Caco-2 (cell line): ENCODE results near the gene KCTD6. TPM values are rescaled to one million over a fixed set of nuclear protein-coding genes. Genes with fewer than 3 reads are reported as not detected.

Source experiments
- BruUV-seq: library from RNA; stranded (reverse); fragments of 400-500 nt; replicated peaks from 2 replicates; lab custom pipeline; 2021; lab: Mats Ljungman, UMichigan
- CTCF ChIA-PET: fragments of 300-600 bp; sonication (Branson Sonifier 250); formaldehyde crosslinking; loops from one replicate; lab custom pipeline; 2022; ENCODE audit warnings: antibody characterized with exemption; lab: Charles Lee
- POLR2A ChIA-PET: fragments of 300-600 bp; sonication (Branson Sonifier 250); formaldehyde crosslinking; loops from one replicate; lab custom pipeline; 2022; ENCODE audit warnings: antibody characterized with exemption; lab: Charles Lee
- DNase-seq, 2 experiments: peaks; one replicate each; pipeline versions ENCODE4 v3.0.0 to v3.0.0-alpha.2; 2020 to 2022
- H3K27me3 ChIP-seq: replicated peaks from 2 replicates; pipeline ENCODE4 v1.6.0; 2011; ENCODE audit warnings: low read length; ENCODE audit not compliant: control insufficient read depth, insufficient read depth
- H3K36me3 ChIP-seq: 2 replicates; pipeline ENCODE4 v1.5.1; 2011; ENCODE audit warnings: low read length; ENCODE audit not compliant: control insufficient read depth, insufficient read depth
- H3K4me1 ChIP-seq: fragments of 250-450 bp; sonication (Bioruptor Pico); 2 replicates; pipeline ENCODE4 v1.5.1; 2020; ENCODE audit warnings: mild to moderate bottlenecking
- H3K4me3 ChIP-seq: 2 replicates; pipeline ENCODE4 v1.5.1; 2011; ENCODE audit warnings: low read depth, mild to moderate bottlenecking, control low read depth, low read length
- H3K9me3 ChIP-seq: fragments of 250-450 bp; sonication (Bioruptor Pico); 2 replicates; pipeline ENCODE4 v1.5.1; 2020; ENCODE audit warnings: mild to moderate bottlenecking, moderate library complexity
- H3K27ac Mint-ChIP-seq: one replicate; pipeline ENCODE4 v1.8.0; 2022; ENCODE audit warnings: mixed read lengths; ENCODE audit not compliant: unreplicated experiment
- H3K27me3 Mint-ChIP-seq: one replicate; pipeline ENCODE4 v1.8.0; 2022; ENCODE audit warnings: mixed read lengths; ENCODE audit not compliant: insufficient read depth, unreplicated experiment
- H3K36me3 Mint-ChIP-seq: one replicate; pipeline ENCODE4 v1.8.0; 2022; ENCODE audit warnings: mild to moderate bottlenecking, mixed read lengths; ENCODE audit not compliant: insufficient read depth, unreplicated experiment
- H3K4me1 Mint-ChIP-seq: one replicate; pipeline ENCODE4 v1.8.0; 2022; ENCODE audit warnings: low read depth, mixed read lengths; ENCODE audit not compliant: unreplicated experiment
- H3K4me3 Mint-ChIP-seq: one replicate; pipeline ENCODE4 v1.8.0; 2022; ENCODE audit warnings: mild to moderate bottlenecking, moderate library complexity, mixed read lengths; ENCODE audit not compliant: unreplicated experiment
- H3K9me3 Mint-ChIP-seq: one replicate; pipeline ENCODE4 v1.8.0; 2022; ENCODE audit warnings: mixed read lengths; ENCODE audit not compliant: unreplicated experiment
- intact Hi-C: fragments of 100-400 bp; cut with micrococcal nuclease; formaldehyde crosslinking; loops from one replicate; pipeline ENCODE4 v1.10.0; 2022; ENCODE audit not compliant: unreplicated experiment
- total RNA-seq: library from RNA; stranded (reverse); gene quantifications from 2 replicates; pipeline ENCODE4 v1.2.3, GENCODE V29; 2022
- TF ChIP-seq, protein P1 (sequence below), 2 experiments: fragments of 200-600 bp in 1 of 2; IDR thresholded peaks; 1 replicate in 1 of 2; 2 replicates in 1 of 2; pipeline versions ENCODE4 v1.5.1 to v1.8.0; 2011 to 2022; ENCODE audit warnings: antibody characterized with exemption in 1 of 2, control low read depth in 1 of 2, inconsistent platforms in 1 of 2, low read depth in 1 of 2, low read length in 1 of 2, mild to moderate bottlenecking in 1 of 2, moderate library complexity in 1 of 2; ENCODE audit not compliant: insufficient read depth in 1 of 2, severe bottlenecking in 1 of 2, unreplicated experiment in 1 of 2

Gene KCTD6
- total RNA-seq, 1 experiment from 2014 or later: 9.8 TPM

DNA sequence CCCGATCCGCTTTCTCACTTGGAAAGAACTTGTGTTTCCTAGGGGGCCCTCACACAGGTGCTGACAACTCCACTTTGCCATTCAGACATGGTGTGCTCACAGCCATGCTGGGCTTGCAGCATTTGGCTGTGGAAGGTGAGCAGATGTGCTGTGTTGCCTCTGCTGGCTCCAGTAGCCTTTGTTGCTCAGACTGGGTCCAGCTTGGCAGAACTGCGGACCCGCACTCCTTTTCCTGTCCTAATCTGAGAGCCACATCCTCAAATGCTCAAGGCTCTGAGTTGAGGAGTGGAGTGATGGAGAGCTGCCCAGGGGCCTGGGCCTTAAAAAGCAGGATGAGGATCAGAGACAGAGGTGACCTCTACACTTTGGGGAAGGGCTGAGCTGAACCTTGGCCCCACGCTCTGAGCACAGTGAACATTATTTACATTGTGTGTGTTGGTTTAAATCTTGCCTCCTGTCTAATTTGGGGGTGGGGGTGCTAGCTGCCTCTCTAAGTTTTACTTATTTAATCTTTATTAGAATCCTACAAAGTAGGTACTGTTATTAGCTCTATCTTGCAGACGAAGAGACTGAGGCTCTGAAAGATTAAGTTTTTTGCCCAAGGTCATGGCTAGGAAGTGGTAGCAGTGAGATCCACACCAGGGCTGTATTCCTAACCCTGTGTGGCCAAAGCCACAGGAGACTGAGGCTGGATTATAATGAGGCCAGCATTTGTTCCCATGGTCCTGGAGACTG lies 27.9 kb downstream of the KCTD6 start:
- Mint-ChIP-seq H3K4me3 (no peak overlapping the region), H3K27me3 (no peaks in the 10 kb centered on the region), H3K36me3 (no peaks in the 10 kb centered on the region), H3K27ac (no peak overlapping the region), H3K4me1 (peaks cover 22% of the 10 kb centered on the region), H3K9me3 (no peaks in the 10 kb centered on the region)
- no peaks in the 10 kb centered on the region for H3K9me3 ChIP-seq
- ChIA-PET POLR2A (no interaction called here), CTCF (no interaction called here)
- intact Hi-C loops: loop anchor here (1.0 kb wide), 1 partner anchor 12 kb away; no protein-coding TSS in a partner anchor
- no peak overlapping the region for H3K4me3 ChIP-seq
- DNase-seq: no peak
- H3K27me3 ChIP-seq: no peaks in the 10 kb centered on the region
- TF ChIP-seq, protein P1, sequence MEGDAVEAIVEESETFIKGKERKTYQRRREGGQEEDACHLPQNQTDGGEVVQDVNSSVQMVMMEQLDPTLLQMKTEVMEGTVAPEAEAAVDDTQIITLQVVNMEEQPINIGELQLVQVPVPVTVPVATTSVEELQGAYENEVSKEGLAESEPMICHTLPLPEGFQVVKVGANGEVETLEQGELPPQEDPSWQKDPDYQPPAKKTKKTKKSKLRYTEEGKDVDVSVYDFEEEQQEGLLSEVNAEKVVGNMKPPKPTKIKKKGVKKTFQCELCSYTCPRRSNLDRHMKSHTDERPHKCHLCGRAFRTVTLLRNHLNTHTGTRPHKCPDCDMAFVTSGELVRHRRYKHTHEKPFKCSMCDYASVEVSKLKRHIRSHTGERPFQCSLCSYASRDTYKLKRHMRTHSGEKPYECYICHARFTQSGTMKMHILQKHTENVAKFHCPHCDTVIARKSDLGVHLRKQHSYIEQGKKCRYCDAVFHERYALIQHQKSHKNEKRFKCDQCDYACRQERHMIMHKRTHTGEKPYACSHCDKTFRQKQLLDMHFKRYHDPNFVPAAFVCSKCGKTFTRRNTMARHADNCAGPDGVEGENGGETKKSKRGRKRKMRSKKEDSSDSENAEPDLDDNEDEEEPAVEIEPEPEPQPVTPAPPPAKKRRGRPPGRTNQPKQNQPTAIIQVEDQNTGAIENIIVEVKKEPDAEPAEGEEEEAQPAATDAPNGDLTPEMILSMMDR (IDR thresholded peaks at IDR 0.05; ENCODE audit: insufficient read depth in 1 of 2, low read depth in 1 of 2, low read length in 1 of 2, severe bottlenecking in 1 of 2, unreplicated experiment in 1 of 2): no peak
- no TSS peak for BruUV-seq
- no peaks in the 10 kb centered on the region for H3K36me3 ChIP-seq
- H3K4me1 ChIP-seq: peaks cover 56% of the 10 kb centered on the region

- ChIA-PET CTCF (no interaction called here), POLR2A (no interaction called here)
- Histone ChIP-seq H3K9me3 (no peaks in the 10 kb centered on the region), H3K36me3 (no peaks in the 10 kb centered on the region), H3K4me3 (no peak overlapping the region), H3K27me3 (no peaks in the 10 kb centered on the region), H3K4me1 (peaks cover 56% of the 10 kb centered on the region)
- no peaks in the 10 kb centered on the region for H3K9me3 Mint-ChIP-seq
- no peak for DNase-seq
- peaks cover 22% of the 10 kb centered on the region for H3K4me1 Mint-ChIP-seq
- intact Hi-C loops: loop anchor here (1.0 kb wide), 1 partner anchor 12 kb away; no protein-coding TSS in a partner anchor
- no TSS peak for BruUV-seq
- H3K4me3 Mint-ChIP-seq: no peak overlapping the region
- no peaks in the 10 kb centered on the region for H3K27me3 Mint-ChIP-seq
- H3K27ac Mint-ChIP-seq: no peak overlapping the region
- H3K36me3 Mint-ChIP-seq: no peaks in the 10 kb centered on the region
- TF ChIP-seq, protein P1 (IDR thresholded peaks at IDR 0.05; ENCODE audit: insufficient read depth in 1 of 2, low read depth in 1 of 2, low read length in 1 of 2, severe bottlenecking in 1 of 2, unreplicated experiment in 1 of 2): no peak
Observed at GRCh38 chr3:58520403-58521335, 28.8 kb downstream of the KCTD6 start.

DNA sequence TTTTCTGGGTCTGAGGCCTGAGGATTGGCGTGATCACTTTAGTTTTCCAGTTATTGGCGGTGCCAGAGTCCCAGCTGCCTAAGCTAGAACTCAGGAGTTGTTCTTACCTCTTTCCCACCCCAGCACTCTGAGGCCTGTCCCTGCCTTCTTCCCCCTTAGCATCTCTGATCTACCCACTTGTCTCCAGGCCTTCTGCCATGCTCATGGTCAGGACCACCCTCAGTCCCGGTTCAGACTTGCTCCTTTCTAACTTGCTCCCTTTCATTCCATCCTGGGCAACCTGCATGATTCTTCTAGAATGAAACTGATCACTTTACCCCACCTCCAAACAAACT lies 29.4 kb downstream of the KCTD6 start:
- H3K4me3 Mint-ChIP-seq: no peak overlapping the region
- H3K27me3 ChIP-seq: no peaks in the 10 kb centered on the region
- peaks cover 56% of the 10 kb centered on the region for H3K4me1 ChIP-seq
- intact Hi-C loops: no loop called here
- CTCF ChIA-PET: interaction anchor here (1.3 kb wide), 1 partner anchor 29 kb away, joined by 3 read pairs; the partner anchor contains the start of gene KCTD6
- H3K36me3 ChIP-seq: no peaks in the 10 kb centered on the region
- H3K27me3 Mint-ChIP-seq: no peaks in the 10 kb centered on the region
- no TSS peak for BruUV-seq
- H3K27ac Mint-ChIP-seq: no peak overlapping the region
- TF ChIP-seq, protein P1 (IDR thresholded peaks at IDR 0.05; ENCODE audit: insufficient read depth in 1 of 2, low read depth in 1 of 2, low read length in 1 of 2, severe bottlenecking in 1 of 2, unreplicated experiment in 1 of 2): no peak
- no peaks in the 10 kb centered on the region for H3K9me3 ChIP-seq
- no peaks in the 10 kb centered on the region for H3K36me3 Mint-ChIP-seq
- POLR2A ChIA-PET: no interaction called here
- H3K9me3 Mint-ChIP-seq: no peaks in the 10 kb centered on the region
- H3K4me1 Mint-ChIP-seq: peaks cover 22% of the 10 kb centered on the region
- H3K4me3 ChIP-seq: no peak overlapping the region
- no peak for DNase-seq
